GM18951 (cell line): ENCODE results near the gene KCNMA1.

Experiments
- POLR2A ChIP-seq: IDR thresholded peaks from 4 replicates; pipeline ENCODE4 v1.6.1; 2011; ENCODE audit warnings: mild to moderate bottlenecking; ENCODE audit not compliant: insufficient read length, insufficient read depth; ENCODE audit errors: extremely low read depth
- in situ Hi-C: fragments of 300-500 bp; cut with MboI; formaldehyde crosslinking; loops from one replicate; pipeline ENCODE4 v1.12.0; 2022; ENCODE audit warnings: low sequenced_read_pairs, mixed read lengths, inconsistent platforms; ENCODE audit not compliant: unreplicated experiment

KCNMA1 gene

GRCh38 chr10:77299320-77299719, 338.3 kb downstream of the KCNMA1 start:
- TF ChIP-seq POLR2A, result no peak
- in situ Hi-C loops, result no loop called here

DNA sequence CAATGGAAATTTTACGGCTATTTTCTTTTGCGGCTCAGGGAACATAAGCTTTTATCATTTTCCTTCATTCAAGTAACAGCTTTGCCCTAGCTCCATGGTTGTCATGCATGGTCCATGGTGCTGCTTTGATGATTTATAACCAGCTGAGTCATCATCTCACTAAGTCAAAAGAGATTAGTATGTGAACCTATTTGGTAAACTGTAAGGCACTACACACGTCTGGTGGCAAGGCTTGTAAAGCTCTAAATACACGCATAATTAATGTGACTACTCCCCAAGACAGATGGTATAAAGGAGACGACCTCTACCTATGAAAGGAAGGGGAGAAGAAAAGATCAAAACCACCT, 340.2 kb downstream of the KCNMA1 start:
- in situ Hi-C loops, result no loop called here
- no peak for TF ChIP-seq POLR2A

DNA sequence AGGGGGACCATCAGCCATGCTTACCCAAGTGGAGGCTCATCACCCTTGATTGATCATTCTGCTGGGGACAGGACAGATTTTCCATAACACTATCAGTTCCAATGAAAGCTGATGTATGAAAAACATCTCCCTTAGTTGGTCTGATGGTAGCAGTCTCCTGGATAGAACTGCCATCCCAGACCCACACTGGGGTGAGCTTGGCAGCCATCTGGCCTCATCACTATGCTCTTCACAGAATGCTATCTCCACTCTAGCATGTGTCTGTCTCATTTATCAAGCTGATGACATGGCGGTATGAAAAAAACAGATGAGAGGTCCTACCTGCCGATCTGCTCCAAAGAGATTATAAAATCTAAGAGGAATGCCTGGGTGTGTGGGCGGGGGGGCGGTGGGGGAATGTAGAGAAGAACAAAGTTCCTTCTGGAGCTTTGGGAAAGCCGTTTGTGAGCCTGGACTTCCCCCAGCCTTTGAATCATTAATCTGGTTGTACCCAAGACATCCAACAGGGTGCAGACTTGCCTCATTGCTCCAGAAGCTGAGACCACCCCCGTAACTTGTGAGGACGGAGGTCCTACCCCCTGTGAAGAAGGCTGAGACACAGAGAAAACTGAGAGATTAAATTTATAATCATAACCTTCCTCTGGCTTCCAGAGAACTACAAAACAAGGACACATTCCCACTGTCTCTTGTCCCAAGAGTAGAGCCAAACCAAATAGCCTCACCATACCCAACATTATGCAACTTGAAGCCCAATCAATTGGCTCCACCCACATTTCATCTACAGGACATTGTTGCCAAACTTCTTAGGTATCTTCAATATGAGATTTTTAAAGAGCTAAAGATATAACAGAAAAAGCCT, 340.8 kb downstream of the KCNMA1 start:
- in situ Hi-C loops, result no loop called here
- no peak for TF ChIP-seq POLR2A

- no peak for TF ChIP-seq POLR2A
- in situ Hi-C loops, result no loop called here
Measured at GRCh38 chr10:77293773-77294172, 343.8 kb downstream of the KCNMA1 start.

DNA sequence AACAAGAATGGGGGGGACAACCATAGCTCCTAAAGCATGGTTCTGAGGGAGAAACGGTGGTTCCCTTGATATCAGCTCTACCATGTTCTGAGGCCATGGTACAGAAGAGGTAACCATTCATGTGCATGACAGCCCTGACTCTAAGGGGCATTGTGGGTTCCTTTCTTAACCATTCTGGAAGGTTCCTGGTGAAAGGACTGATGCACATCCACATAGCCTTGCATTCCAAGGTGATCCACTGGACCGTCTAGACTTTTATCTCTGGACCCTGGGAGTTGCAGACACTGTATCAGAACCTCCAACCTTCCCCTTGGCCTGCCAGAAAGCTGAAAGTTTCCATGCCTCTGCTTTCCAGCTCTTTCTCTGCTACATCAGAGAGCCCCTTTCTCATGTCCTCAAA, 344.3 kb downstream of the KCNMA1 start:
- no peak for TF ChIP-seq POLR2A
- in situ Hi-C loops, result no loop called here

DNA sequence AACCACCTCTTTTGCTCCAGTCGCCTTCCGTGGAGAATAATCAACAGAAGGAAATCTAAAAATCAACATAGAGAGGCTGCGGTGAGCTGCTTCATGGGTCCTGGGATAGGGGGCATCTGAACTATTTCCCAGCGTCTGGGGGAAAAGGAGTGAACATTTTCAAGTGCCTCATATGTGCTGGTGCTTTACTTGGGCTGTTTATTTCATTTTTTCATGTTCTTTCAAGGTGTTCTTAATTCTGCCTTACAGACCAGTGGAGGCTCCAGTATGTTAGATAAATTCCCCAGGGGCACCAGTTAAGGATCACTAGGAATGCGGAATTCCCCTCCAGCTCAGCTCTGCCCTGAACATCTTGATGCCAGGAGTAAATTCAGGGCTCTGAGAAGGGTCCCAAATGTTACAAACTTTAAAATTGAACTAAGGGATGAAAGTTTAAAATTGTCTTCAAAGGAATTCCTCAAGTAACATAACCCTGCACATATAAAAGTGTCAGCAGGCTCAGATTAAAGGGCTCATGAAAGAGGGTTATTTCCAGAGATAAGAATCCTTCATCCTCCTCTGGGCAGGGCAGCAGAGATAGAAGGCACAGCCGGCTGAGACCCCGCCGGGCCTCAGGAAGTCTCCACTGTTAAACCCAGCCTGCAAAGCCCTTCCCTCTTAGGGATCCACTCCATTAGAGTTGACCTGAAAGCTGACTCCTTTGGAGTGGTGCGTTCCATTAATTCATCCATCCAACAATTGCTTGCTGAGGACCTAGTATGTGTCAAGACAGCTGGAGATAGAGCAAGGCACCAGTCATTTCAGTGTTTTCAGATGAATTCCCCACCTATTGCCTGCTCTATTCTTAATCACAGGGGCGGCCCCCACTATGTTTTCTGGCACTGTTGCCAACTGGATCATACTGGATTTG, 345.8 kb downstream of the KCNMA1 start:
- in situ Hi-C loops, result no loop called here
- TF ChIP-seq POLR2A, result no peak

- in situ Hi-C loops, result no loop called here
- no peak for TF ChIP-seq POLR2A
Measured at GRCh38 chr10:77290528-77291155, 347.0 kb downstream of the KCNMA1 start.

GRCh38 chr10:77289790-77290189, 347.8 kb downstream of the KCNMA1 start:
- no peak for TF ChIP-seq POLR2A
- in situ Hi-C loops, result no loop called here

DNA sequence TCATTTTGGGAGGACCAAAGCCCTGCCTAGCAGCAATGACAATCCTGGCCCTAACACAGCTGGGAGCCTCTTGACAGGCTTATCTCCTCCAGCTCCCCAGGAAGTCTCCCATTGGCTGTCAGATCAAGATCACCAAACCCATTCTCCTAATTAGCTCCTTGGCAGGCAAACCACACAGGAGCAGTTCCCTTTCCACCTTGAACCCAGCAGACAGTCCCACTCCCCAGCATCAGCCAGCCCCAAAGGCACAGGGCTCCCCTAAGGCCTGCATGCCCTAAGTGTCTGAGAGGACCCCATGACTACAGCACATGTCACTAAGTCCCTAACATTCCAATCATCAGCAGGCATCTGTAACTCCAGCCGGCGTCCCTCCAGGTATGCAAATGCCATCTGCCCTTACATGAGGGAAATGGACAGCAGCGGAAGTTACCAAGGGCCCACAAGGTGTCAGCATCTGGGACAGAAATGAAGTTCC, 348.5 kb downstream of the KCNMA1 start:
- no peak for TF ChIP-seq POLR2A
- in situ Hi-C loops, result no loop called here

- in situ Hi-C loops, result no loop called here
- TF ChIP-seq POLR2A, result no peak
Measured at GRCh38 chr10:77287647-77288120, 349.9 kb downstream of the KCNMA1 start.

DNA sequence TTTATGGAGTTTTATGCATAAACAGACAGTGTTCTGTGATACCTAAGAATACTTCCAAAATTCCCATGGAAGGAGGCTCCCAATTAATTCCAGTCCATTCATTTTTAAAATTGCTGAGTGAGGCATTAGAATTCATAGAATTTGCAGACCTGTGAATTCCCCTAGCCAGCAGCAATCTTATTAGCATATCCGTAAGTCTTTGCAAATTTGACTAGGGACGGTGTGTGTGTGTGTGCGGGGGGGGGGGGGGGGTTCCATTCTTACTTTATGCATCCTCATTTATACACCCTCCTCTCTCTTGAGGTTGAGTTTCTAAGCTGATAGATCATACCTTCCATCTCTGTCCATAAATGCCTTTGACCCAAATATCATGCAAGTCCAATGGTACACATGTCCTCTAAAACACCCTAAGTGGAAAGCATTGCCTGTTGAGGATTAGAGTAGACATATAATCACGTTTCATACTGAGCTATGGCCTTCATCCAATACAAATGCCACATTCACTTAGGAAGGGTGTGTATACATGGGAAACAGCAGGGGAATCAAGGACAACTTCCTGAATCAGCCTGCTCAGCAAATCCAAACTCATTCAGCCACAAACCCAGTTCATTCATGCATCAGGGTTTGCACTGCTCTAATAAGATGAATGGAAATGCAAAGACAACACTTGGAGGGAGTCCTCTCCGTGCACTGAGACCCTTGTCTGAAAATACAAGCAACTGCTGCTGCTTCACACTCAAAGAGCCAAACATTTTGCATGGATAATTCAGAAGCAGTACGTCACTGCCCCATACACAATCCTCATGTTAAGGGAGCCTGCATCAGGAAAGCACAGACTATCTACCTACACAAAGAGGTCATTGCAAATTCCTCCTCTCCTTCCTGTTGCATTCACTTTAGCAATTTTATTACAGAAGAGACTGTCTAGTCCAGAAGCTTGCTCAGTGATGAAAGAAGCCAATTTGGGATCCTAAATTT, 350.8 kb downstream of the KCNMA1 start:
- no peak for TF ChIP-seq POLR2A
- in situ Hi-C loops, result no loop called here
